ENCODE measurements around the gene C2orf68. TPM values are rescaled to one million over a fixed set of nuclear protein-coding genes. Genes with fewer than 3 reads are reported as not detected.

The C2orf68 gene
- polyA plus RNA-seq, 1 donor (not counting 4 experiments of a cell fraction or from before 2014, with no cell fraction given): 13.6 TPM

- Histone ChIP-seq H3K79me2 (ENCODE audit: control insufficient read depth, insufficient read depth, low read length) (peaks cover 10% of the 10 kb centered on the region), H3K9me1 (ENCODE audit: control insufficient read depth, extremely low read depth, insufficient read depth, low read length) (no peaks in the 10 kb centered on the region), H3K27me3 (ENCODE audit: control insufficient read depth, extremely low read depth, insufficient read depth, low read length) (no peaks in the 10 kb centered on the region), H3K4me3 (ENCODE audit: control insufficient read depth in 2 of 3, extremely low read depth in 1 of 3, insufficient read depth in 2 of 3, low read depth in 1 of 3, low read length in 3 of 3) (no peak overlapping the region), H3K9me3 (ENCODE audit: control insufficient read depth, low read depth, low read length) (no peaks in the 10 kb centered on the region), H3K9ac (ENCODE audit: control insufficient read depth, extremely low read depth, insufficient read depth, low read length) (no peak overlapping the region), H3K27ac (ENCODE audit: control insufficient read depth, insufficient read depth, low read length) (no peak overlapping the region), H2AFZ (ENCODE audit: control insufficient read depth, low read length) (no peak overlapping the region), H3K4me2 (ENCODE audit: control insufficient read depth, extremely low read depth, insufficient read depth, low read depth, low read length) (no peak overlapping the region), H3K36me3 (ENCODE audit: control insufficient read depth in 2 of 2, extremely low read depth in 1 of 2, insufficient read depth in 2 of 2, low read length in 2 of 2) (peaks cover 0 to 1% of the 10 kb centered on the region in 2 experiments), H4K20me1 (ENCODE audit: control insufficient read depth, extremely low read depth, insufficient read depth, low read length) (no peaks in the 10 kb centered on the region), H3K4me1 (ENCODE audit: control insufficient read depth, extremely low read depth, insufficient read depth, low read length) (peaks cover 23% of the 10 kb centered on the region)
- TF ChIP-seq EZH2 (IDR thresholded peaks at IDR 0.05; ENCODE audit: low read length): no peak
- TF ChIP-seq CTCF (optimal IDR thresholded peaks at IDR 0.05 in 1 of 3, IDR thresholded peaks at IDR 0.05 in 1 of 3, conservative IDR thresholded peaks at IDR 0.05 in 1 of 3; ENCODE audit: extremely low read depth in 1 of 3, insufficient read depth in 2 of 3, low read length in 3 of 3): no peak
- DNase-seq (ENCODE audit: low read depth, low spot score) (no peak), FAIRE-seq (no peak)
- dilution Hi-C loops (cut with MboI; ENCODE audit: extremely low pct_ligation_motif_present, low sequenced_read_pairs): no loop called here
Observed at GRCh38 chr2:85591563-85591962, 20.3 kb downstream of the C2orf68 start.

- no peaks in the 10 kb centered on the region for H3K36me3 ChIP-seq (ENCODE audit: control insufficient read depth in 2 of 2, extremely low read depth in 1 of 2, insufficient read depth in 2 of 2, low read length in 2 of 2)
- DNase-seq (ENCODE audit: low read depth, low spot score) (no peak), FAIRE-seq (no peak)
- H3K4me2 ChIP-seq (ENCODE audit: control insufficient read depth, extremely low read depth, insufficient read depth, low read depth, low read length): no peak overlapping the region
- no peak overlapping the region for H3K9ac ChIP-seq (ENCODE audit: control insufficient read depth, extremely low read depth, insufficient read depth, low read length)
- TF ChIP-seq CTCF (optimal IDR thresholded peaks at IDR 0.05 in 1 of 3, IDR thresholded peaks at IDR 0.05 in 1 of 3, conservative IDR thresholded peaks at IDR 0.05 in 1 of 3; ENCODE audit: extremely low read depth in 1 of 3, insufficient read depth in 2 of 3, low read length in 3 of 3): no peak
- TF ChIP-seq EZH2 (IDR thresholded peaks at IDR 0.05; ENCODE audit: low read length): no peak
- peak overlapping the region; percentile 2 for H2AFZ ChIP-seq (ENCODE audit: control insufficient read depth, low read length)
- peak overlapping the region; percentile 26 for H3K27ac ChIP-seq (ENCODE audit: control insufficient read depth, insufficient read depth, low read length)
- H3K27me3 ChIP-seq (ENCODE audit: control insufficient read depth, extremely low read depth, insufficient read depth, low read length): no peaks in the 10 kb centered on the region
- no peaks in the 10 kb centered on the region for H4K20me1 ChIP-seq (ENCODE audit: control insufficient read depth, extremely low read depth, insufficient read depth, low read length)
- H3K9me1 ChIP-seq (ENCODE audit: control insufficient read depth, extremely low read depth, insufficient read depth, low read length): no peaks in the 10 kb centered on the region
- dilution Hi-C loops (cut with MboI; ENCODE audit: extremely low pct_ligation_motif_present, low sequenced_read_pairs): no loop called here
- H3K4me3 ChIP-seq (ENCODE audit: control insufficient read depth in 2 of 3, extremely low read depth in 1 of 3, insufficient read depth in 2 of 3, low read depth in 1 of 3, low read length in 3 of 3): no peak overlapping the region
- no peaks in the 10 kb centered on the region for H3K9me3 ChIP-seq (ENCODE audit: control insufficient read depth, low read depth, low read length)
- peaks cover 17% of the 10 kb centered on the region for H3K4me1 ChIP-seq (ENCODE audit: control insufficient read depth, extremely low read depth, insufficient read depth, low read length)
- peaks cover 4% of the 10 kb centered on the region for H3K79me2 ChIP-seq (ENCODE audit: control insufficient read depth, insufficient read depth, low read length)
Observed at GRCh38 chr2:85590950-85591349, 20.9 kb downstream of the C2orf68 start.

Measured in keratinocyte (primary cell).